Measurements from ENCODE around the gene CCDC39.
A peak's percentile ranks its signal among the peaks of the same experiment; 100 is the strongest.

The CCDC39 gene

DNA sequence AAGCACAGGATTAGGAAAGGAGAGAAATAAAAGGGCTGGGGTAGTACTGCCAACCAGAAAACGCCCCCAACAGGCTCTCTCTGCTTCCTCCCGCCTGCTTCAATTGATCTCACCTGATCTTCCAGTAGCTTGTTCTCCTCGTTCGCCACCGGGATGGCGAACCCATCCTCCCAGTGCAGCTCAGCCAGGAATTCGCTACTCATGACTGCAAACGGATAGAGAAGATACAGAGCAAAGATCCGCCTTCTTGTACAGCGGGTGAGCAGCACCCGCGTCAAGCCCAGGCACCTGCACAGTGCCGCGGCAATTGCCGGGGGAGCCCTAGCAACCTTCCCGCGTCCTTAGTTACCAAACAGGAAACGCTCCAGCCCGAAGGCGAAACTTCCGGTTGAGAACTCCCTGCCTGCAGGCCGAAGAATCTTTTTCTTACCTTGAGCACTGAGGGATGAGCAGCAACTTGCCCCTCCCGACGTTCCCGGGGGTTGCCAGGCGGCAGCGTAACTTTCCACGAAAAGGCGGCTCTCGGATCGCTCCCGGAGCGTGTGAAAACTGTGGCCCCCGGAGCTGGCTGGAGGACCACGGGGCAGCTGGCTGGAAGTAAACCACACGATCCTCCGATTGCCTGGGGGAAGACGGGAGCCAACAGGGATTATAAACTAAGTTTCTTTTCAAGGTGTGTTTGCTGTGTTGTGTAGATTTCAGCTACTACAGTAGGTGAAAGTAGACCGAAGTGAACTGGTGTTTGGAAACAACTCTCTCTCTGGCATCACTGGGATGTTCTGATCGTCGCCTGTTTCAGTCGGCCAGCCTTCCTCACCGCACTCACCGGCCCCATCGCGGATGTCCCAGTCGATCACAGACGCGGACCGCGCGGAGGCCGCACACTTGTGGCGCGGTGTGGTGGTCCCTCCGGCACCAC is at the start of gene CCDC39:
Gene CCDC39, minus strand, starts transcription at position 312 of the 919 bp plus-strand sequence. Its CDS starts 109 bp downstream, at position 203.
- peak; percentile 17 for DNase-seq

- DNase-seq, result no peak
Observed at GRCh38 chr3:180720012-180720411, 40.7 kb upstream of the CCDC39 start.

GRCh38 chr3:180707896-180708295 is 28.6 kb upstream of the CCDC39 start:
- no peak for DNase-seq

DNA sequence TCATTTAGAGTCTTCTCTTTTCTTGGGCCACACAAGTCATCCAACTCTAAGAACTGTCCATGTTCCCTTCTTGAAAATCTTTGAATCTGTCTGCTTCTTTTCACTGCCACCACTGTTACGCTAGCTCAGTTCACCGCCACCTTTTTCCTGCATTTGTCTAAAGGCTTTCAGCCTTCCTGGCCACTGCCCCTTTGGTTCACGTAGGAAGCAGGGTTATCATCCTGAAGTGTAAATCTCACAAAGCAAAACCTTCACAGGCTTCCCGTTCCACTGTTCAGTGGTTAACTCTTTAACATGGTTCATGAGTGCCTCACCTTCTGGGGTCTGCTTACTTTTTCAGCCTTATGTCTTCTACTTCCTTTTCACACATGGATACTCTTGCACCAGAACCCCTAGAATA is 26.3 kb upstream of the CCDC39 start:
- DNase-seq, result no peak

GRCh38 chr3:180704532-180704931 is 25.2 kb upstream of the CCDC39 start:
- no peak for DNase-seq

DNA sequence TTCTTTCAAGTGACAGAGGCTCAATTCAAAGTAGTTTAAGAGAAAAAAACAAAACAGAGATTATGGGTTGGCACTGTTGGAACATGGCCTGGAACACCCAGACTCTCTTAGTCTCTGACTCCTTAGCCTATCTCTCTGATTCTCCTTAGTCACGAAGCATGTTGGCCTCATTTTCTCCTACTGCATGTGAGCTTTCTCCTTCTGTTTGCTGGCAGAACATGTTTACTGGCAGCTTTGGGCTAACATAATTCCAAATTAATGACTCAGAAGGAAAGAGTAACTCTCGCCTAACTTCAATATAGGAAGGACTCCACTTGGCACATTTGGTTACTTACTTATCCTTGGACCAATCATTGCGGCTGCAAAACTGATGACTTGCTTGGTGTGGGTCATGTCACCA is 21.7 kb upstream of the CCDC39 start:
- no peak for DNase-seq

DNA sequence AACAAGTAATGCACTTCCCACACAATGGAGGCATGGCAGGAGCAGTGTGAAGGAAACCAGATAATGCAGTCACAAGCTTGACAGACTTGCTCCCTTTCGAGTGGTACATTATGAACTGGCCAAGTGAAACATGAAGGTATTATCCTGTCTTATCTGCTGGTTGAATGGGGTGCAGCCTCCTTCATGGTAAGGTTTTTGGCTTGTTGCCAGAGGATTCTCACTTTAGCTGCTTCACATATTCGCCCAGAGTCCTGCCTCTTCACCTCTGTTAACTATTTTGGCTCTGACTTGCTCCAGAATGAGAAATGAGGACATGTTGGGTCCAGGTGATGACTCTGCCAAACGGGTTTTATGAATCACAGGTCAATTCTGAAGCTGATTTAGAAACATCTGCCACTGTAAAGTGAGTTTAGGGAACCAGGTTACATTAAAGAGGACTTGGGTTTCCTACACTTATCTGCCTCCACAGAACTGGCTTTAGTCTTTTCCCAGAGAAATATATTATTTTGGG is 19.5 kb upstream of the CCDC39 start:
- DNase-seq, result no peak

- no peak for DNase-seq
Observed at GRCh38 chr3:180694321-180694720, 15.0 kb upstream of the CCDC39 start.

- DNase-seq, result no peak
Observed at GRCh38 chr3:180693656-180694055, 14.4 kb upstream of the CCDC39 start.

GRCh38 chr3:180690061-180690460 is 10.8 kb upstream of the CCDC39 start:
- DNase-seq, result no peak

DNA sequence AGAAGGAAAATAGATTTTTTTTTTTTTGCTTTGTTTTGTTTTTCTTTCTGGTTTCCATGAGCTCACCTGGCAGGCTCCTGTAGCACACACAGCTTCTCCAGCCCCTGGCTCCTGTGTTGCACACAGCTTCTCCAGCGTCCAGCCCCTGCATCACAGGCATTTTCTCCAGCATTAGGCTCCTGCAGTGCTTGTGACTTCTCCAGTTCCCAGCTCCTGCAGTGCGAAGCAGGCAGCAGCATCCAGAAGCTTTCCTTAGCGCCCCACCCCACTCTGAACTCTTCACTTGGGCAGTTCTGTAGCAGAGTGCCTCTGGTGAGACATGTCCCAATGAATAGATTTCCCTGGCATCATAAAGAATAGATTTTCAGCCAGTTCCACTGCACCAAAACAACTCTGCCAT is 5.5 kb upstream of the CCDC39 start:
- DNase-seq, result no peak

GRCh38 chr3:180683816-180684215 is 4.5 kb upstream of the CCDC39 start:
- no peak for DNase-seq

- no peak for DNase-seq
Observed at GRCh38 chr3:180680097-180680430, 775 bp upstream of the CCDC39 start.

- no peak for DNase-seq
Observed at GRCh38 chr3:180678231-180678630, 1.1 kb downstream of the CCDC39 start.

GRCh38 chr3:180661444-180661843 is 17.8 kb downstream of the CCDC39 start:
- DNase-seq, result no peak

- no peak for DNase-seq
Observed at GRCh38 chr3:180657094-180657493, 22.2 kb downstream of the CCDC39 start.

DNA sequence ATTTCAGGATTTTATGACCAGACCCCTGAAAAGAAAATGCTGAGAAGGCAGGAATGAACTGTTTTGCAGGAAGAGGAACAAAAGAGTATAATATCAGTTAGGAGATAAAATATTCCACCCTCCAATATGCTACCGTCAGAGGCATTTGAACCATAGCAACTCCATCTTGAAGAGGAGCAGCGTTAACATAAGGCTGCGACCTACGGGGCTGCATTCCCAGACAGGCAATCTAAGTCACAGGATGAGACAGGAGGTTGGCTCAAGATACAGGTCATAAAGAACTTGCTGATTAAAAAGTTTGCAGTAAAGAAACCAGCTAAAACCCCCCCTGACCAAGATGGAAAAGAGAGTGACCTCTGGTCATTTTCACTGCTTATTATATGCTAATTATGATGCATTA is 22.9 kb downstream of the CCDC39 start:
- no peak for DNase-seq

GRCh38 chr3:180646187-180646790 is 33.0 kb downstream of the CCDC39 start:
- DNase-seq, result no peak

DNA sequence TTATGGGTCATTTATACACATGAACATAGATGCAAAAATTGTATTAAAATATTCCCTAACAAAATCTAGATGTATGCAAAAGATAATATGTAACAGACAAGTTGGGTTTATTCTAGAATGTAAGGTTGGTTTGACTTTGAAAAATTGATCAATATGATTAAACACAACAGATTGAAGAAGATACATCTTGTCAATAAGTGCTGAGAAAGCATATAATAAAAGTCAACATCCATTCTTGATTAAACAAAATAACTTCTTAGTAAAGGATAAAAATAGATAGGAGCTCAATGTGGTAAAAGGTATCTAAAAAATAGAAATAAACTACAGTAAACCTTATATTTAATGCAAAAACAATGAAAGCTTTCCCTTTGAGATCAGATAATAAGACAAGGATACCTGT is 38.3 kb downstream of the CCDC39 start:
- DNase-seq, result no peak

GRCh38 chr3:180633722-180634121 is 45.6 kb downstream of the CCDC39 start:
- DNase-seq, result no peak

DNA sequence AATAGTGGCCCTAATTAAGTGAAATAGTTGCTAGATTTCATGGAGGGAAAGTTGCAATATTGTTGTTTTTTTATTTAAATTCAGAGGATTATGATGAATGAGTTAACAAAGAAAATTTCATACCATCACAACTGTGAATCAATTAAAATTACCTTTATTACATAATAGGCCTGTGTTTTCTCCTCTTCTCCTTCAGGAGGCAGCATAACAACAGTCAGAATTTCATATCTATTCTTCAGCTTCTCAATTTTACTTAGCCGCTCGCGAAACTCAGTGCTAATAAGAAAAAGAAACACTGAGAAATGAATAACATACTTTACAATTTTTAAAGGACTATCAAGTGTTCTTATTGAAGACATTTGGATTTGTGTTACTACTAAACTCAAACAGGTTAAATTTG is 48.0 kb downstream of the CCDC39 start:
- DNase-seq, result no peak

- DNase-seq, result no peak
Observed at GRCh38 chr3:180630371-180630770, 48.9 kb downstream of the CCDC39 start.

GRCh38 chr3:180626844-180627243 is 52.4 kb downstream of the CCDC39 start:
- no peak for DNase-seq

DNA sequence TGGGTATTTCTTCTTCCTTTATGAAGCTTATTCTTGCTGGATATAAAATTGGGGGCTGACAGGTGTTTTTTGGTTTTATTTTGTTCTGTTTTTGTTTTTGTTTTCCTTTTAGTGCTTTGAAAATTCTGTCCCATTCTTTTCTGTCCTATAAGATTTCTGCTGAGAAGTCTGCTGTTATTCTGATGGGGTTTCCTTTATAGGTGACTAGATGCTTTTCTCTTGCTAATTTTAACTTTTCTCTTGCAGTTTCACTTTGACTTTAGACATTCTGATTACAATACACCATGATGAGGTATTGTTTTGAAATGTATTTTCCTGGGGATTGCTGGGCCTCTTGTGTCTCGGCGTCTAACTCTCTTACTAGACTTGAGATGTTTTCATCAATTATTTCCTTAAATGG is 54.6 kb downstream of the CCDC39 start:
- no peak for DNase-seq

Data from KG1 (cell line).